Kidney (tissue), 14 donors: ENCODE results near the gene MED13L. TPM values are rescaled to one million over a fixed set of nuclear protein-coding genes. Genes with fewer than 3 reads are reported as not detected.

Experiments used
- DNase-seq, 5 donors: peaks; one replicate each; pipeline ENCODE4 v3.0.0-alpha.2; 2013 to 2020
- FAIRE-seq: peaks from 2 replicates; lab custom pipeline; 2012; peaks lifted over from hg19 to GRCh38; lab: Jason Lieb, UNC
- H3K27ac ChIP-seq, 2 donors: one replicate each; pipeline ENCODE4 v1.7.0; 2013; ENCODE audit warnings: low read depth in 2 of 2, low read length in 2 of 2, inconsistent platforms in 1 of 2
- H3K27me3 ChIP-seq: one replicate; pipeline ENCODE4 v1.7.1; 2013; ENCODE audit warnings: low read length, inconsistent platforms; ENCODE audit not compliant: control insufficient read depth, insufficient read depth
- H3K36me3 ChIP-seq, 3 donors: one replicate each; pipeline versions ENCODE4 v1.7.0 to v1.7.1; 2013; ENCODE audit warnings: low read length in 3 of 3, control low read depth in 1 of 3, inconsistent platforms in 1 of 3; ENCODE audit not compliant: insufficient read depth in 3 of 3, control insufficient read depth in 2 of 3
- H3K4me1 ChIP-seq, 3 donors: one replicate each; pipeline versions ENCODE4 v1.7.0 to v1.7.1; 2013; ENCODE audit warnings: low read length in 3 of 3, inconsistent platforms in 1 of 3, low read depth in 1 of 3; ENCODE audit not compliant: control insufficient read depth in 2 of 3, insufficient read depth in 2 of 3
- H3K4me3 ChIP-seq, 3 donors: one replicate each; pipeline versions ENCODE4 v1.7.0 to v1.8.1; 2013; ENCODE audit warnings: low read length in 3 of 3, control low read depth in 1 of 3, inconsistent platforms in 1 of 3
- H3K9ac ChIP-seq, 3 donors: one replicate each; pipeline versions ENCODE4 v1.7.0 to v1.7.1; 2013; ENCODE audit warnings: low read length in 3 of 3, control low read depth in 1 of 3, inconsistent platforms in 1 of 3
- H3K9me3 ChIP-seq, 3 donors: one replicate each; pipeline versions ENCODE4 v1.7.0 to v1.7.1; 2013; ENCODE audit warnings: low read length in 3 of 3, control low read depth in 1 of 3, inconsistent platforms in 1 of 3; ENCODE audit not compliant: control insufficient read depth in 2 of 3, insufficient read depth in 1 of 3
- CTCF ChIP-seq: IDR thresholded peaks from 3 replicates; pipeline ENCODE4 v1.5.1; 2012; ENCODE audit warnings: mild to moderate bottlenecking, moderate library complexity, borderline replicate concordance; ENCODE audit not compliant: insufficient read depth; ENCODE audit errors: extremely low read depth
- intact Hi-C: fragments of 100-400 bp; cut with DNase I; formaldehyde crosslinking; loops from one replicate; pipeline ENCODE4 v1.11.1; 2022
- polyA plus RNA-seq: library from polyadenylated mRNA; stranded (reverse); fragments of 350-450 nt; fragmentation: Illumina TruSeq; extraction: RNeasy Lipid Tissue Mini Kit (QIAGEN cat#74804); gene quantifications from one replicate; pipeline ENCODE4 v1.2.3, GENCODE V29; 2014; ENCODE audit warnings: low read depth, low replicate concordance; ENCODE audit not compliant: insufficient read depth
- total RNA-seq: library from RNA; stranded (reverse); fragmentation: NEBNext Ultra II Directional; extraction: Animal tissue kit (Norgen Biotek cat#: 25700); gene quantifications from one replicate; pipeline ENCODE4 v1.2.1, GENCODE V29; 2021
- donor health status: control.
- donor health status: control.
- donor health status: control.
- donor health status: control.
- donor health status: control.
- donor health status: DM: yes; HTN: yes; CAD: no.
- donor health status: Normal renal cell carcinoma (clear cell type).

The MED13L gene
- total and polyA plus RNA-seq, 2 donors from 2014 or later: 7.1 to 153 TPM

- FAIRE-seq: no peak
- H3K4me3 ChIP-seq: no peak overlapping the region
- no peak overlapping the region for H3K27ac ChIP-seq
- H3K27me3 ChIP-seq: no peaks in the 10 kb centered on the region
- no peak for TF ChIP-seq CTCF
- peaks cover 2 to 13% (median 13%) of the 10 kb centered on the region in 3 donors for H3K4me1 ChIP-seq
- H3K36me3 ChIP-seq: no peaks in the 10 kb centered on the region
- H3K9ac ChIP-seq: no peak overlapping the region
- intact Hi-C loops: no loop called here
- no peaks in the 10 kb centered on the region for H3K9me3 ChIP-seq
- no peak for DNase-seq
These were observed 146.3 kb downstream of the MED13L start for GRCh38 chr12:116131176-116131575.

GRCh38 chr12:116130431-116130830 lies 147.1 kb downstream of the MED13L start:
- Histone ChIP-seq H3K27me3 (no peaks in the 10 kb centered on the region), H3K4me3 (no peak overlapping the region), H3K36me3 (no peaks in the 10 kb centered on the region), H3K27ac (no peak overlapping the region), H3K9ac (no peak overlapping the region), H3K9me3 (no peaks in the 10 kb centered on the region), H3K4me1 (peaks cover 2 to 13% (median 12%) of the 10 kb centered on the region in 3 donors)
- DNase-seq (no peak), FAIRE-seq (no peak)
- intact Hi-C loops: no loop called here
- TF ChIP-seq CTCF: no peak

DNA sequence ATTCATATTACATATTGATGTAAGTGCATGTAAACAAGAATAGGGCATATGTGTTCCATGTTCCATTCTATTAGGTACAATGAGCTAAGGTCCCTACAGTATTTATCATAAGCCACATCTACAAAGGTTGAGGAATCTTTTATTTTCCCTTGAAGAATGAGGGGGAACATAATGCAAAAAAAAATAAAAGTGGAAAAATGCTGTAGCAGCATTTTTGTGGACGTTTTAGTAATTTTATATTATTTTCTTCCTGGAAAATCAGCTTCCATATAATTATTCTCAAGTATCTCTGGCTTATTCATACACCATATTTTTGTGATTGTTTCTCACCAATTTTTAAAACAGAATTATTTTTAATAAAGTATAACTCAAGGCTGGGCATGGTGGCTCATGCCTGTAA lies 148.7 kb downstream of the MED13L start:
- no peak for DNase-seq
- Histone ChIP-seq H3K27ac (no peak overlapping the region), H3K27me3 (no peaks in the 10 kb centered on the region), H3K4me3 (no peak overlapping the region), H3K36me3 (no peaks in the 10 kb centered on the region), H3K4me1 (peaks cover 2 to 15% (median 9%) of the 10 kb centered on the region in 3 donors), H3K9me3 (no peaks in the 10 kb centered on the region), H3K9ac (no peak overlapping the region)
- TF ChIP-seq CTCF: no peak
- FAIRE-seq: no peak
- intact Hi-C loops: no loop called here

DNA sequence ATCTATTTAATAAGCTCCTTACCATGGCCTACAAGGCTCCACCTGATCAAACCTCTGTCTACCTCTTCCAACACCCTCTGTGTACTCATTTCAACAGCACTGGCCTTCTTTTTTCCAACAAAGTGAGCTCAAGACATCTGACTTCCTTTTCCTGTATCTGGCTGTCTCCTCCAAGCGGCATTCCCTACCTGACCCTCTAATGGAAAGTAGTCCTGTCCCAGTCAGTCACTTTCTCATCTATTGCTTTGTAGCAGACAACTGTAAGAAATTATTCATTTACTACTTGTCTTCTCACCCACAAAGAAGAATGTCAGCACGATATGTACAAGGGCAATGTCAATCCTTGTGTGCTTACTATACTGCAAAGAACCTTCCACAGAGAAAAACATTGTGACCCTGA lies 149.6 kb downstream of the MED13L start:
- no peak for TF ChIP-seq CTCF
- Histone ChIP-seq H3K9ac (no peak overlapping the region), H3K4me1 (peaks cover 2 to 15% (median 14%) of the 10 kb centered on the region in 3 donors), H3K4me3 (no peak overlapping the region), H3K27ac (no peak overlapping the region), H3K36me3 (no peaks in the 10 kb centered on the region), H3K27me3 (no peaks in the 10 kb centered on the region), H3K9me3 (no peaks in the 10 kb centered on the region)
- DNase-seq (no peak), FAIRE-seq (no peak)
- intact Hi-C loops: no loop called here
